ENCODE measurements around the gene QRICH1. TPM values are rescaled to one million over a fixed set of nuclear protein-coding genes. Genes with fewer than 3 reads are reported as not detected.
A peak's percentile ranks its signal among the peaks of the same experiment; 100 is the strongest.

The QRICH1 gene
- total RNA-seq, 2 experiments from 2014 or later, result 210 to 255 TPM

- Histone ChIP-seq H3K9me3 (ENCODE audit: control insufficient read depth in 1 of 2, insufficient read depth in 1 of 2, low read length in 2 of 2) (no peaks in the 10 kb centered on the region), H3K27ac (ENCODE audit: low read depth in 1 of 2, low read length in 2 of 2) (no peak overlapping the region), H3K4me3 (ENCODE audit: low read length) (no peak overlapping the region), H3K36me3 (ENCODE audit: insufficient read depth, low read length) (peaks cover 43% of the 10 kb centered on the region), H3K27me3 (ENCODE audit: control insufficient read depth in 1 of 2, insufficient read depth in 2 of 2, low read length in 2 of 2) (no peaks in the 10 kb centered on the region), H3K4me1 (ENCODE audit: insufficient read depth, low read length) (peaks cover 65% of the 10 kb centered on the region)
- CTCF ChIA-PET, result interaction anchor here (4.6 to 5.2 kb wide), 2 partner anchors 16 to 36 kb away, joined by 59 to 63 read pairs; partner anchors contain the start of genes P4HTM and WDR6
- ATAC-seq (ENCODE audit: poor library complexity) (no peak), DNase-seq (no peak)
- Mint-ChIP-seq H3K4me3 (peak overlapping the region; percentile 95), H3K27ac (peak overlapping the region; percentile 90), H3K27me3 (no peaks in the 10 kb centered on the region), H3K9me3 (no peaks in the 10 kb centered on the region), H3K4me1 (ENCODE audit: low read depth) (peaks cover 54% of the 10 kb centered on the region), H3K36me3 (ENCODE audit: low read depth) (peaks cover 70% of the 10 kb centered on the region)
- POLR2A ChIA-PET, result interaction anchor here (1.1 to 12.0 kb wide), 3 partner anchors 18 to 96 kb away, joined by 3 to 331 read pairs (median 5); partner anchors contain the start of genes QRICH1, USP19 and WDR6
- no peak for TF ChIP-seq CTCF (IDR thresholded peaks at IDR 0.05)
- intact Hi-C loops (cut with DNase I, micrococcal nuclease), result loop anchor here (5.0 to 10.0 kb wide), 6 partner anchors 68 to 910 kb away; partner anchors contain the start of genes APEH (in 1 of the 2), ARIH2 (in 1 of the 2), QRICH1 (in 1 of the 2) and RHOA (in 1 of the 2)
These were observed 69.4 kb downstream of the QRICH1 start for GRCh38 chr3:49024449-49024848.

- Histone ChIP-seq H3K27me3 (ENCODE audit: control insufficient read depth in 1 of 2, insufficient read depth in 2 of 2, low read length in 2 of 2) (no peaks in the 10 kb centered on the region), H3K4me1 (ENCODE audit: insufficient read depth, low read length) (peaks cover 66% of the 10 kb centered on the region), H3K9me3 (ENCODE audit: control insufficient read depth in 1 of 2, insufficient read depth in 1 of 2, low read length in 2 of 2) (no peaks in the 10 kb centered on the region), H3K4me3 (ENCODE audit: low read length) (no peak overlapping the region), H3K27ac (ENCODE audit: low read depth in 1 of 2, low read length in 2 of 2) (no peak overlapping the region), H3K36me3 (ENCODE audit: insufficient read depth, low read length) (peaks cover 43% of the 10 kb centered on the region)
- peak overlapping the region; percentile 95 for H3K4me3 Mint-ChIP-seq
- DNase-seq, result no peak
- no peaks in the 10 kb centered on the region for H3K27me3 Mint-ChIP-seq
- no peaks in the 10 kb centered on the region for H3K9me3 Mint-ChIP-seq
- H3K36me3 Mint-ChIP-seq (ENCODE audit: low read depth), result peaks cover 65% of the 10 kb centered on the region
- ChIA-PET POLR2A (interaction anchor here (1.1 to 12.0 kb wide), 3 partner anchors 17 to 97 kb away, joined by 3 to 331 read pairs (median 5); partner anchors contain the start of genes QRICH1, USP19 and WDR6), CTCF (interaction anchor here (4.6 to 5.2 kb wide), 2 partner anchors 16 to 35 kb away, joined by 59 to 63 read pairs; partner anchors contain the start of genes P4HTM and WDR6)
- no peak for ATAC-seq (ENCODE audit: poor library complexity)
- intact Hi-C loops (cut with DNase I, micrococcal nuclease), result loop anchor here (5.0 to 10.0 kb wide), 6 partner anchors 69 to 911 kb away; partner anchors contain the start of genes APEH (in 1 of the 2), ARIH2 (in 1 of the 2), QRICH1 (in 1 of the 2) and RHOA (in 1 of the 2)
- H3K4me1 Mint-ChIP-seq (ENCODE audit: low read depth), result peaks cover 52% of the 10 kb centered on the region
- TF ChIP-seq CTCF (IDR thresholded peaks at IDR 0.05), result no peak
- H3K27ac Mint-ChIP-seq, result peak overlapping the region; percentile 90
These were observed 70.1 kb downstream of the QRICH1 start for GRCh38 chr3:49023775-49024174.

GRCh38 chr3:49022688-49023171 is 71.1 kb downstream of the QRICH1 start:
- H3K4me3 Mint-ChIP-seq, result peak overlapping the region; percentile 95
- H3K36me3 Mint-ChIP-seq (ENCODE audit: low read depth), result peaks cover 57% of the 10 kb centered on the region
- ChIA-PET POLR2A (interaction anchor here (1.2 to 12.0 kb wide), 13 partner anchors 8 to 1510 kb away, joined by 3 to 331 read pairs (median 16); partner anchors contain the start of genes ARIH2, CCDC71, ELP6 and P4HTM), CTCF (interaction anchor here (0.7 to 5.2 kb wide), 12 partner anchors 8 to 622 kb away, joined by 3 to 63 read pairs (median 10); partner anchors contain the start of genes P4HTM, QRICH1, USP19 and WDR6)
- Histone ChIP-seq H3K4me3 (ENCODE audit: low read length) (peak overlapping the region; percentile 80), H3K4me1 (ENCODE audit: insufficient read depth, low read length) (peaks cover 60% of the 10 kb centered on the region), H3K27me3 (ENCODE audit: control insufficient read depth in 1 of 2, insufficient read depth in 2 of 2, low read length in 2 of 2) (no peaks in the 10 kb centered on the region), H3K36me3 (ENCODE audit: insufficient read depth, low read length) (peaks cover 43% of the 10 kb centered on the region), H3K9me3 (ENCODE audit: control insufficient read depth in 1 of 2, insufficient read depth in 1 of 2, low read length in 2 of 2) (no peaks in the 10 kb centered on the region), H3K27ac (ENCODE audit: low read depth in 1 of 2, low read length in 2 of 2) (peak overlapping the region; percentile 92 to 98)
- DNase-seq (no peak), ATAC-seq (ENCODE audit: poor library complexity) (no peak)
- no peaks in the 10 kb centered on the region for H3K9me3 Mint-ChIP-seq
- peaks cover 50% of the 10 kb centered on the region for H3K4me1 Mint-ChIP-seq (ENCODE audit: low read depth)
- H3K27me3 Mint-ChIP-seq, result no peaks in the 10 kb centered on the region
- peak overlapping the region; percentile 90 for H3K27ac Mint-ChIP-seq
- intact Hi-C loops (cut with DNase I, micrococcal nuclease), result loop anchor here (5.0 to 10.0 kb wide), 6 partner anchors 70 to 912 kb away; partner anchors contain the start of genes APEH (in 1 of the 2), ARIH2 (in 1 of the 2), QRICH1 (in 1 of the 2) and RHOA (in 1 of the 2)
- TF ChIP-seq CTCF (IDR thresholded peaks at IDR 0.05), result no peak
